Prostate gland (tissue), 2 donors: ENCODE data around the gene SLC49A3.

Source experiments
- POLR2A ChIP-seq: fragments of 450-650 bp; IDR thresholded peaks from one replicate; pipeline ENCODE4 v1.6.1; 2016; ENCODE audit warnings: antibody characterized with exemption, mild to moderate bottlenecking
- TF ChIP-seq, protein P1 (sequence below), 4 experiments: fragments of 200-600 bp in 2 of 4; fragments of 450-650 bp in 2 of 4; sonication (generic) in 2 of 4; IDR thresholded peaks; 1 replicate in 3 of 4; 2 replicates in 1 of 4; pipeline ENCODE4 v1.5.1; 2016 to 2019; ENCODE audit warnings: antibody characterized with exemption in 4 of 4, mild to moderate bottlenecking in 2 of 4, moderate library complexity in 2 of 4

DNA sequence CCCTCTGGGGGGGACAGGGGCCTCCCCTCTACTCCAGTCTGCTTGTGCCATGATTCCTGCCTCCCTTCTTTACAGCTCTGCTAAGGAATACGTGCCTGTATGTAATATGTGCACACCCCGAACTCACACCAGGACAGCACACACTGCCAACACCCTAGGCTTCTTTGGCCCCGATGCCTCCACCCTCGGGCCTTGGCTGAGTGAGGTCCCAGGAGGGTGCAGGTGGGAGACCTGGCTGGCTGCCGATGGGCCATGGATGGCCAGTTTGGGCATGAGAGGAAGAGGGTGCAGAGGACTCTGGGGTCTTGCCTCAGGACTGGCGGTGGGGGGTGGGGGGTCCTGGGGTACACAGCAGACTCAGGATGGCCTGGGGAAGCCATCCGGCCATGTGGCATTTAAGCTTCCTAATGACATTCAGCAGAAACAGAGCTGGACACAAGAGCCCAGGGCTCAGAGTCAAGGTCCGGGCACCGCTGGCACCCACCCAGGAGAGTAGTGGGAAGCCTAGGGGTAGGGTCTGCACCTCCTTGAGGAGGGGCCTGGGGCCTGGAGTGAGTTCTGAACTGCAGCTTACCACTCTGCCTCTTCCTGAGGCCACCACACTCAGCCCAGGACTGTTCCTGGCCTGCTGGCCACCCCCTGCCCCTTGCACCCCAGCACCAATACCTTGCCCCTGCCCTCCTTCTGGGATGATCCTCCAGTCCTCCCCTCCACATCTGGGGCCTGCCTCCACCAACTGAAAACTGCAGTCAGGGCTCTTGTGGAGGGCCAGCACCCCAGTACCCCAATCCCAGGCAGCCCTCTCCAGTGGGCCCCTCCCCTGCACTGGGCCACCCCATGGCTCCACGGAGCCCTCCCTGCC, 14.6 kb upstream of the SLC49A3 start:
- TF ChIP-seq, protein P1, sequence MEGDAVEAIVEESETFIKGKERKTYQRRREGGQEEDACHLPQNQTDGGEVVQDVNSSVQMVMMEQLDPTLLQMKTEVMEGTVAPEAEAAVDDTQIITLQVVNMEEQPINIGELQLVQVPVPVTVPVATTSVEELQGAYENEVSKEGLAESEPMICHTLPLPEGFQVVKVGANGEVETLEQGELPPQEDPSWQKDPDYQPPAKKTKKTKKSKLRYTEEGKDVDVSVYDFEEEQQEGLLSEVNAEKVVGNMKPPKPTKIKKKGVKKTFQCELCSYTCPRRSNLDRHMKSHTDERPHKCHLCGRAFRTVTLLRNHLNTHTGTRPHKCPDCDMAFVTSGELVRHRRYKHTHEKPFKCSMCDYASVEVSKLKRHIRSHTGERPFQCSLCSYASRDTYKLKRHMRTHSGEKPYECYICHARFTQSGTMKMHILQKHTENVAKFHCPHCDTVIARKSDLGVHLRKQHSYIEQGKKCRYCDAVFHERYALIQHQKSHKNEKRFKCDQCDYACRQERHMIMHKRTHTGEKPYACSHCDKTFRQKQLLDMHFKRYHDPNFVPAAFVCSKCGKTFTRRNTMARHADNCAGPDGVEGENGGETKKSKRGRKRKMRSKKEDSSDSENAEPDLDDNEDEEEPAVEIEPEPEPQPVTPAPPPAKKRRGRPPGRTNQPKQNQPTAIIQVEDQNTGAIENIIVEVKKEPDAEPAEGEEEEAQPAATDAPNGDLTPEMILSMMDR (IDR thresholded peaks at IDR 0.05) = no peak
- TF ChIP-seq POLR2A = no peak
